LNCaP clone FGC (cell line): ENCODE data around the gene PLAAT2.

ENCODE experiments used
- DNase-seq: peaks from one replicate; pipeline ENCODE4 v3.0.0-alpha.2; 2011; ENCODE audit warnings: low read depth
- H3K4me3 ChIP-seq: 2 replicates; pipeline ENCODE4 v1.5.1; 2011; ENCODE audit warnings: mild to moderate bottlenecking, low read depth, low read length, control low read depth
- TF ChIP-seq, protein P1 (sequence below): IDR thresholded peaks from 2 replicates; pipeline ENCODE4 v1.5.1; 2012; ENCODE audit warnings: mild to moderate bottlenecking; ENCODE audit not compliant: control insufficient read depth, insufficient read depth; ENCODE audit errors: extremely low read depth

Gene PLAAT2

DNA sequence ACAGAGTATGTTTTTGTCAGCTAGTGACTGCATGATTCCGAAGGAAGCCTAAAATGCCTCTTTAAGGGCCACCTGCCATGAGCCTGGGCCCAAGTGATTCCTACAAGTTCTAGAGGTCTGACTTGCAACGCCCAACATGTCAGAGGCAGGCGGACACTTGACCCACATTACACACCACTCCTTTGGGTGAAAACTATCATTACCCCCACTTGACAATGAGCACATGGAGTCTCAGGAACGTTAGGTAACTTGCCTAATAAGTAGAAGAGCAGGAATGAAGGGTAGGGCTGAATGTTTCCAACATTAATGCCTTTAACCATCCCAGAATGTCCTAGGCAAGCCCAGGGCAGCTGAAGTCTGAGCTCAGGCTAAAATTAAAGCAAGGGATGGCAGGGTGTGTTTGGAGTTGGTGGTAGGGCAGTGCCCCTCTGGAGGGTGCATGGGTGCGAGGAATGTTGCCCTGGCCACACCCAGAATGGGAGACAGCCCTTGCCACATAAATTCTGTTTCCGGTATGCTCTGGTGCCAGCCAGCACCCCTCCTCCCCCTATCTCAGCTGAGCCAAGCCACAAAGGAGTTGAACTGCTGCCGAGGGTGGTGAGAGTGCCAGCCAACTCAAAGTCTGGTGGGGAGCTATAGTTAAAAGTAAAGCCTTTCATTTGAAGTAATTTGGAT is 2.5 kb downstream of the PLAAT2 start:
- H3K4me3 ChIP-seq: no peak overlapping the region

DNA sequence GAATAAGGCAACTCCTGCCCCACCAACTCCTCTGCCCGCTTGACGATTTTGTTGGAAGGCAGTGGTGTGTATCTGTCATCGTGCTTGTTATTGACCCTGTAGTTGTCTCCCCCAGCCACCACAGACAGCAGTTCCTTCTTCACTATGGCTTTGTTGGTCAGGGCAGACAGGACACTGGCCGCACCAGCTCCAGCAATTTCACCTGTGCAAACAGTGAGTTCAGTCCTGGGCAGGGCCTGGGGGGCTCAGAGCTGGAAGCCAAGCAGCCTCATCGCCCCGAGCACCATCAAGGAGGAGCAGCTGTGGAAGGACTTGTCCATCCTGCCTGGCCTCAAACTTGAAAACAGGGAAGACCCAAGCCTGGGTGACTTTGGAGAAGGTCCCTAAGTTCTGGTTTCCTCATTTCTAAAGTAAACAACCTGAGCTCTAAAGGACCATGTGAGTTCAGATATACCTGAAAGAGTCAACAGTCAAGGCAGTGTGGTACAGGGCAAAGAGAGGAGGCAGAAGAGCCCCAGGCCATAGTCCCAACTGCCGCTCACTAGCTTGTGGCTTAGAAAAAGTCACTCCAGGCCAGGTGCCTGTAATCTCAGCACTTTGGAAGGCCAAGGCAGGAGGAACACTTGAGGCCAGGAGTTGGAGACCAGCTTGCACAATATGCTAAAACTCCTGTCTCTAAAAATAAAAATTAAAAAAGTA is 4.6 kb downstream of the PLAAT2 start:
- no peak overlapping the region for H3K4me3 ChIP-seq
- DNase-seq: no peak
- TF ChIP-seq, protein P1, sequence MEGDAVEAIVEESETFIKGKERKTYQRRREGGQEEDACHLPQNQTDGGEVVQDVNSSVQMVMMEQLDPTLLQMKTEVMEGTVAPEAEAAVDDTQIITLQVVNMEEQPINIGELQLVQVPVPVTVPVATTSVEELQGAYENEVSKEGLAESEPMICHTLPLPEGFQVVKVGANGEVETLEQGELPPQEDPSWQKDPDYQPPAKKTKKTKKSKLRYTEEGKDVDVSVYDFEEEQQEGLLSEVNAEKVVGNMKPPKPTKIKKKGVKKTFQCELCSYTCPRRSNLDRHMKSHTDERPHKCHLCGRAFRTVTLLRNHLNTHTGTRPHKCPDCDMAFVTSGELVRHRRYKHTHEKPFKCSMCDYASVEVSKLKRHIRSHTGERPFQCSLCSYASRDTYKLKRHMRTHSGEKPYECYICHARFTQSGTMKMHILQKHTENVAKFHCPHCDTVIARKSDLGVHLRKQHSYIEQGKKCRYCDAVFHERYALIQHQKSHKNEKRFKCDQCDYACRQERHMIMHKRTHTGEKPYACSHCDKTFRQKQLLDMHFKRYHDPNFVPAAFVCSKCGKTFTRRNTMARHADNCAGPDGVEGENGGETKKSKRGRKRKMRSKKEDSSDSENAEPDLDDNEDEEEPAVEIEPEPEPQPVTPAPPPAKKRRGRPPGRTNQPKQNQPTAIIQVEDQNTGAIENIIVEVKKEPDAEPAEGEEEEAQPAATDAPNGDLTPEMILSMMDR: no peak

More for the DNA sequence above, 2.5 kb downstream of the PLAAT2 start:
- no peak for DNase-seq
- TF ChIP-seq, protein P1: no peak

DNA sequence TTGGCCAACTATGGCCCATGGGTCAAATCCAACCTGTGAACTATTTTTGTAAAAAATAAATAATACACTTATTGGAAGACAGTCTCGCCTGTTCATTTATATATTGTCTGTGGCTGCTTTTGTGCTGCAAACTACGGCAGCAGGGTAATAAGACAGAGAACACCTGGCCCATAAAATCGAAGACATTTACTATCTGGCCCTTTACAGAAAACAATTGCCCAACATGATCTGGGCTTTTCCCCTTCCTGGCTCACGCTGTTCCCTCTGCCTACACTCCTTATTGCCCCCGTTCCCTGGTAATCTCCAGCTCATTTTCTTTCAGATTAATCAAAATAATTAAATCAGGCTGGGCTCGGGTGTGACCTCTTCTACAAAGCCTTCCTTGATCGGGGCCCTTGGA is 5.6 kb downstream of the PLAAT2 start:
- TF ChIP-seq, protein P1: no peak
- no peak for DNase-seq
- H3K4me3 ChIP-seq: no peak overlapping the region

DNA sequence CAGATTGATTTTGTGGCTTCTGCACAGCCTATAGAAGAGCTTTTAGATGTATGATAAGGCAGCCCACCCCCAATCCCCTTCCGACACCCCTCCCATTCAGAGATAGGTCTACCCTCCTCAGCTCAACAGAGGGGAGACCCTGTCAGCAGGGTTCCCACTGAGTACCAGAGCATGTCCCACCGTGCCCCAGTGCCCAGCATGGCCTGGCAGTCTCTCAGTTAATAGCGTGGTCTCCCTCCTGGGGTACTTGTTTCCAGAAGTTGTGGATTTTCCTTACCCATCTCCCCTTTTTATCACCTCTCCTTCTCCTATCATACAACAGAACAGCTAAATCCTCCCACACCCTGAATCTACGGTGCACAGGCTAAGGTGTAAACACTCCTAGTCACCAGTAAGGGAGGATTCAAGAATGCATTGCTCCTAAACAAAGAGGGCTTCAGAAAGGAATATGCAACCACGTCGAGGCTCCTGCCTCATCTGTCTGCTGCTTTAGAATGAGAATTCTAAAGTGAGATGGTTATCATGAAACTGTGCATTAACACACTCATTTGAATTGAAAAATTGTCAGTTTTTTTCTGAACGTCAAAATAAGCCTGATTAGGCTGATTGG is 6.7 kb downstream of the PLAAT2 start:
- DNase-seq: no peak
- TF ChIP-seq, protein P1: no peak
- no peak overlapping the region for H3K4me3 ChIP-seq

DNA sequence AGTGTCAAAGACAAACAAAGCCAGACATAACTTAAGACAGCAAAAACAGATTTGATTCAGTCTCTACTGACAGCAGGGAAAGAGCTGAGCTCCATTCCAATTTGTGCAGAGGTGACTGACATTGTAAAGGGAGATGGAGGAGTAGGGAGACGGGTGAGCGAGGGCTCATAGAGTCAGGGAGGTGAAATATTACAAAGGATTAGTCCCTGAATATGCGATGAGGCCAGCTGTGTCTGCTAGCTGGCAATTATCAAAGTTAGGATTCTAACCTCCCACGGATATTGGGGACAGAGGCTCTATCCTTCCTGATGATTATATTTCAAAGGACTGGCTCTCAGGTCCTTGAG is 8.3 kb downstream of the PLAAT2 start:
- TF ChIP-seq, protein P1: no peak
- no peak overlapping the region for H3K4me3 ChIP-seq
- no peak for DNase-seq

DNA sequence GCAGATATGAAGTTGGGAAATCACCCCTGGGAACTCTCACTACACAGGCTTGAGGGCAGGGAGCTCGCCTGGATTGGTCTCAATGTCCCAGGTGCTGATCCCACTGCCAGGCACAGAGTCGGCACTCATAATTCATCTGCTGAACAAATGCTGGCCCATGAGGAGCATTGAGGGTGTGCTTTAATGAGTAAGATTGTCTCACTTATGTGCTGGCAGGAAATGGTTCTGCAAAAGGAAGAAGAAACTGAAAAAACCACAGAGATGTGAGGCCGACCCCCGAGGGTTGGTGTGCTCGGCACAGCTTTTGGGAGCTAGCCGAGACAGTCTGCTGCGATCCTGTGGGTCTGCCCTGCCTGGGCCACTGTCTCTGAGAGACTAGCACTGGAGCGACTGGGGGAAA is 9.4 kb downstream of the PLAAT2 start:
- no peak overlapping the region for H3K4me3 ChIP-seq
- TF ChIP-seq, protein P1: no peak
- no peak for DNase-seq
